Activated naive CD8-positive, alpha-beta T cell treated with anti-CD3 and anti-CD28 coated beads for 36 hours (primary cell): ENCODE measurements around the gene CMSS1. TPM values are rescaled to one million over a fixed set of nuclear protein-coding genes. Genes with fewer than 3 reads are reported as not detected.

Experiments
- DNase-seq: peaks from one replicate; pipeline ENCODE4 v3.0.0; 2021
- H3K27ac Mint-ChIP-seq: one replicate; pipeline ENCODE4 v1.8.0; 2022; ENCODE audit warnings: mild to moderate bottlenecking, moderate library complexity, mixed read lengths
- H3K27me3 Mint-ChIP-seq: one replicate; pipeline ENCODE4 v1.8.0; 2022; ENCODE audit warnings: mild to moderate bottlenecking, mixed read lengths
- H3K36me3 Mint-ChIP-seq: one replicate; pipeline ENCODE4 v1.8.0; 2021; ENCODE audit warnings: mild to moderate bottlenecking, mixed read lengths
- H3K4me1 Mint-ChIP-seq: one replicate; pipeline ENCODE4 v1.8.0; 2021; ENCODE audit warnings: mixed read lengths
- H3K4me3 Mint-ChIP-seq: one replicate; pipeline ENCODE4 v1.8.0; 2022; ENCODE audit warnings: mild to moderate bottlenecking, moderate library complexity, mixed read lengths
- H3K9me3 Mint-ChIP-seq: one replicate; pipeline ENCODE4 v1.8.0; 2022; ENCODE audit warnings: mixed read lengths
- total RNA-seq, 2 experiments: library from RNA; stranded (reverse); gene quantifications; one replicate each; pipeline ENCODE4 v1.2.3, GENCODE V29; 2021

CMSS1 gene
- total RNA-seq, 2 experiments from 2014 or later: 121 to 122 TPM

GRCh38 chr3:99967796-99968195, 150.1 kb downstream of the CMSS1 start:
- H3K4me3 Mint-ChIP-seq: no peak overlapping the region
- peaks cover 24% of the 10 kb centered on the region for H3K36me3 Mint-ChIP-seq
- no peak overlapping the region for H3K27ac Mint-ChIP-seq
- H3K9me3 Mint-ChIP-seq: no peaks in the 10 kb centered on the region
- no peak for DNase-seq
- peaks cover 23% of the 10 kb centered on the region for H3K4me1 Mint-ChIP-seq
- no peaks in the 10 kb centered on the region for H3K27me3 Mint-ChIP-seq

- Mint-ChIP-seq H3K36me3 (peaks cover 24% of the 10 kb centered on the region), H3K27ac (no peak overlapping the region), H3K4me1 (peaks cover 23% of the 10 kb centered on the region), H3K4me3 (no peak overlapping the region), H3K9me3 (no peaks in the 10 kb centered on the region), H3K27me3 (no peaks in the 10 kb centered on the region)
- DNase-seq: no peak
Observed at GRCh38 chr3:99969136-99969535, 151.5 kb downstream of the CMSS1 start.

GRCh38 chr3:99970198-99970597, 152.5 kb downstream of the CMSS1 start:
- peaks cover 29% of the 10 kb centered on the region for H3K36me3 Mint-ChIP-seq
- no peak for DNase-seq
- H3K4me3 Mint-ChIP-seq: no peak overlapping the region
- H3K4me1 Mint-ChIP-seq: peaks cover 18% of the 10 kb centered on the region
- no peaks in the 10 kb centered on the region for H3K9me3 Mint-ChIP-seq
- no peak overlapping the region for H3K27ac Mint-ChIP-seq
- no peaks in the 10 kb centered on the region for H3K27me3 Mint-ChIP-seq

- H3K9me3 Mint-ChIP-seq: peaks cover 1% of the 10 kb centered on the region
- no peaks in the 10 kb centered on the region for H3K27me3 Mint-ChIP-seq
- H3K27ac Mint-ChIP-seq: no peak overlapping the region
- H3K4me3 Mint-ChIP-seq: no peak overlapping the region
- H3K36me3 Mint-ChIP-seq: peaks cover 36% of the 10 kb centered on the region
- H3K4me1 Mint-ChIP-seq: peaks cover 18% of the 10 kb centered on the region
- no peak for DNase-seq
Observed at GRCh38 chr3:99971761-99972160, 154.1 kb downstream of the CMSS1 start.

- Mint-ChIP-seq H3K4me1 (peaks cover 18% of the 10 kb centered on the region), H3K4me3 (no peak overlapping the region), H3K9me3 (peaks cover 6% of the 10 kb centered on the region), H3K27ac (no peak overlapping the region), H3K27me3 (no peaks in the 10 kb centered on the region), H3K36me3 (peaks cover 36% of the 10 kb centered on the region)
- no peak for DNase-seq
Observed at GRCh38 chr3:99972380-99973104, 154.9 kb downstream of the CMSS1 start.

- H3K27ac Mint-ChIP-seq: no peak overlapping the region
- peaks cover 5% of the 10 kb centered on the region for H3K4me1 Mint-ChIP-seq
- no peak overlapping the region for H3K4me3 Mint-ChIP-seq
- peaks cover 6% of the 10 kb centered on the region for H3K9me3 Mint-ChIP-seq
- peaks cover 25% of the 10 kb centered on the region for H3K36me3 Mint-ChIP-seq
- H3K27me3 Mint-ChIP-seq: no peaks in the 10 kb centered on the region
- no peak for DNase-seq
Observed at GRCh38 chr3:99974989-99975388, 157.3 kb downstream of the CMSS1 start.

GRCh38 chr3:99976584-99976983, 158.9 kb downstream of the CMSS1 start:
- Mint-ChIP-seq H3K4me1 (no peaks in the 10 kb centered on the region), H3K4me3 (no peak overlapping the region), H3K27me3 (no peaks in the 10 kb centered on the region), H3K36me3 (peaks cover 25% of the 10 kb centered on the region), H3K27ac (no peak overlapping the region), H3K9me3 (peaks cover 6% of the 10 kb centered on the region)
- DNase-seq: no peak

- H3K9me3 Mint-ChIP-seq: peaks cover 6% of the 10 kb centered on the region
- DNase-seq: no peak
- H3K27me3 Mint-ChIP-seq: no peaks in the 10 kb centered on the region
- H3K4me1 Mint-ChIP-seq: no peaks in the 10 kb centered on the region
- peaks cover 24% of the 10 kb centered on the region for H3K36me3 Mint-ChIP-seq
- H3K27ac Mint-ChIP-seq: no peak overlapping the region
- no peak overlapping the region for H3K4me3 Mint-ChIP-seq
Observed at GRCh38 chr3:99978221-99978620, 160.6 kb downstream of the CMSS1 start.

- H3K27ac Mint-ChIP-seq: no peak overlapping the region
- H3K36me3 Mint-ChIP-seq: peaks cover 26% of the 10 kb centered on the region
- H3K4me1 Mint-ChIP-seq: no peaks in the 10 kb centered on the region
- peaks cover 6% of the 10 kb centered on the region for H3K9me3 Mint-ChIP-seq
- H3K27me3 Mint-ChIP-seq: no peaks in the 10 kb centered on the region
- DNase-seq: no peak
- no peak overlapping the region for H3K4me3 Mint-ChIP-seq
Observed at GRCh38 chr3:99980606-99981005, 162.9 kb downstream of the CMSS1 start.

- H3K27ac Mint-ChIP-seq: no peak overlapping the region
- DNase-seq: no peak
- H3K4me1 Mint-ChIP-seq: no peaks in the 10 kb centered on the region
- no peak overlapping the region for H3K4me3 Mint-ChIP-seq
- H3K36me3 Mint-ChIP-seq: peaks cover 25% of the 10 kb centered on the region
- no peaks in the 10 kb centered on the region for H3K27me3 Mint-ChIP-seq
- peaks cover 6% of the 10 kb centered on the region for H3K9me3 Mint-ChIP-seq
Observed at GRCh38 chr3:99981138-99981537, 163.5 kb downstream of the CMSS1 start.

- Mint-ChIP-seq H3K9me3 (no peaks in the 10 kb centered on the region), H3K4me1 (no peaks in the 10 kb centered on the region), H3K4me3 (no peak overlapping the region), H3K36me3 (peaks cover 18% of the 10 kb centered on the region), H3K27ac (no peak overlapping the region), H3K27me3 (no peaks in the 10 kb centered on the region)
- DNase-seq: no peak
Observed at GRCh38 chr3:99982650-99983049, 165.0 kb downstream of the CMSS1 start.

- H3K4me3 Mint-ChIP-seq: no peak overlapping the region
- H3K27me3 Mint-ChIP-seq: no peaks in the 10 kb centered on the region
- H3K9me3 Mint-ChIP-seq: no peaks in the 10 kb centered on the region
- no peaks in the 10 kb centered on the region for H3K4me1 Mint-ChIP-seq
- peaks cover 15% of the 10 kb centered on the region for H3K36me3 Mint-ChIP-seq
- no peak for DNase-seq
- H3K27ac Mint-ChIP-seq: no peak overlapping the region
Observed at GRCh38 chr3:99984139-99984538, 166.5 kb downstream of the CMSS1 start.

GRCh38 chr3:99984668-99985067, 167.0 kb downstream of the CMSS1 start:
- H3K36me3 Mint-ChIP-seq: peaks cover 14% of the 10 kb centered on the region
- no peak overlapping the region for H3K4me3 Mint-ChIP-seq
- no peaks in the 10 kb centered on the region for H3K27me3 Mint-ChIP-seq
- H3K4me1 Mint-ChIP-seq: no peaks in the 10 kb centered on the region
- H3K27ac Mint-ChIP-seq: no peak overlapping the region
- DNase-seq: no peak
- no peaks in the 10 kb centered on the region for H3K9me3 Mint-ChIP-seq

- peaks cover 35% of the 10 kb centered on the region for H3K36me3 Mint-ChIP-seq
- no peak overlapping the region for H3K27ac Mint-ChIP-seq
- H3K4me1 Mint-ChIP-seq: no peaks in the 10 kb centered on the region
- DNase-seq: no peak
- H3K4me3 Mint-ChIP-seq: no peak overlapping the region
- peaks cover 25% of the 10 kb centered on the region for H3K9me3 Mint-ChIP-seq
- no peaks in the 10 kb centered on the region for H3K27me3 Mint-ChIP-seq
Observed at GRCh38 chr3:99990179-99990578, 172.5 kb downstream of the CMSS1 start.

GRCh38 chr3:99997293-99997692, 179.6 kb downstream of the CMSS1 start:
- Mint-ChIP-seq H3K27me3 (no peaks in the 10 kb centered on the region), H3K4me1 (no peaks in the 10 kb centered on the region), H3K4me3 (no peak overlapping the region), H3K9me3 (peaks cover 37% of the 10 kb centered on the region), H3K27ac (no peak overlapping the region), H3K36me3 (peaks cover 54% of the 10 kb centered on the region)
- DNase-seq: no peak

GRCh38 chr3:99999536-99999935, 181.9 kb downstream of the CMSS1 start:
- Mint-ChIP-seq H3K4me3 (no peak overlapping the region), H3K27ac (no peak overlapping the region), H3K4me1 (peaks cover 6% of the 10 kb centered on the region), H3K27me3 (no peaks in the 10 kb centered on the region), H3K36me3 (peaks cover 32% of the 10 kb centered on the region), H3K9me3 (peaks cover 23% of the 10 kb centered on the region)
- DNase-seq: no peak
